PC-9 (cell line): ENCODE results near the gene DLGAP5.

Experiments
- CTCF ChIP-seq: fragments of 200-600 bp; sonication (generic); conservative IDR thresholded peaks from 2 replicates; pipeline ENCODE4 v1.6.1; 2017; ENCODE audit warnings: mixed run types, antibody characterized with exemption, mild to moderate bottlenecking, moderate library complexity
- EZH2 ChIP-seq: fragments of 200-600 bp; sonication (generic); IDR thresholded peaks from 2 replicates; pipeline ENCODE4 v1.8.0; 2017; ENCODE audit warnings: antibody characterized with exemption, low read depth

GRCh38 chr14:55190906-55191202, 531 bp downstream of the DLGAP5 start:
- no peak for TF ChIP-seq CTCF
- no peak for TF ChIP-seq EZH2
